Spleen (tissue), 11 donors: ENCODE data around the gene AP3S1. TPM values are rescaled to one million over a fixed set of nuclear protein-coding genes. Genes with fewer than 3 reads are reported as not detected.
A peak's percentile ranks its signal among the peaks of the same experiment; 100 is the strongest.

Source experiments
- DNase-seq: peaks from one replicate; pipeline ENCODE4 v3.0.0-alpha.2; 2020
- H3K27ac ChIP-seq, 8 donors: fragments of 200-600 bp; sonication (generic) in 7 of 8; 1 replicate in 4 of 8; 2 replicates in 4 of 8; pipeline versions ENCODE4 v1.5.0 to v1.8.0; 2016 to 2021; ENCODE audit warnings: inconsistent platforms in 4 of 8, mild to moderate bottlenecking in 4 of 8, moderate library complexity in 1 of 8
- H3K27me3 ChIP-seq, 7 donors: fragments of 200-600 bp; sonication (generic) in 6 of 7; replicated peaks in 1 of 7; 1 replicate in 4 of 7; 2 replicates in 3 of 7; pipeline versions ENCODE4 v1.5.0 to v1.8.0; 2016 to 2021; ENCODE audit warnings: inconsistent platforms in 3 of 7, mild to moderate bottlenecking in 1 of 7
- H3K36me3 ChIP-seq, 6 donors: fragments of 200-600 bp; sonication (generic) in 5 of 6; 1 replicate in 4 of 6; 2 replicates in 2 of 6; pipeline versions ENCODE4 v1.5.0 to v1.8.0; 2016 to 2021; ENCODE audit warnings: inconsistent platforms in 2 of 6
- H3K4me1 ChIP-seq, 6 donors: fragments of 200-600 bp; sonication (generic) in 5 of 6; 1 replicate in 3 of 6; 2 replicates in 3 of 6; pipeline versions ENCODE4 v1.5.0 to v1.8.0; 2016 to 2021; ENCODE audit warnings: inconsistent platforms in 3 of 6
- H3K4me3 ChIP-seq, 8 donors: fragments of 200-600 bp; sonication (generic) in 7 of 8; 1 replicate in 4 of 8; 2 replicates in 4 of 8; pipeline versions ENCODE4 v1.5.0 to v1.8.0; 2016 to 2021; ENCODE audit warnings: inconsistent platforms in 4 of 8, mild to moderate bottlenecking in 4 of 8, moderate library complexity in 2 of 8
- H3K9me3 ChIP-seq, 8 donors: fragments of 200-600 bp; sonication (generic) in 7 of 8; 1 replicate in 4 of 8; 2 replicates in 4 of 8; pipeline versions ENCODE4 v1.5.0 to v1.8.0; 2016 to 2021; ENCODE audit warnings: inconsistent platforms in 4 of 8
- POLR2A ChIP-seq, 3 donors: fragments of 450-650 bp; IDR thresholded peaks; one replicate each; pipeline ENCODE4 v1.5.1; 2017; ENCODE audit warnings: antibody characterized with exemption in 3 of 3, mild to moderate bottlenecking in 1 of 3
- POLR2AphosphoS5 ChIP-seq, 3 donors: sonication (generic); formaldehyde crosslinking; IDR thresholded peaks; one replicate each; pipeline ENCODE4 v1.5.1; 2017; ENCODE audit warnings: antibody characterized with exemption in 3 of 3
- WGBS, 5 donors: extraction: QIAGEN DNeasy Blood & Tissue Kit in 3 of 5; methylation state at CpG; one replicate each; pipeline versions ENCODE4 v1.1.5 to v1.1.7; 2013 to 2018; 5-methylcytosine and 5-hydroxymethylcytosine counted together
- intact Hi-C: fragments of 100-400 bp; cut with DNase I; formaldehyde crosslinking; loops from one replicate; pipeline ENCODE4 v1.15.0; 2023; ENCODE audit warnings: low total_unique reads
- polyA plus RNA-seq, 3 donors: library from polyadenylated mRNA; stranded (reverse); fragments of 200-250 nt; gene quantifications; one replicate each; pipeline ENCODE4 v1.2.1, GENCODE V29; 2013
- total RNA-seq, 7 donors: library from RNA; depleted of rRNA in 3 of 7; stranded (reverse); fragments of >200 nt in 3 of 7; fragmentation: NEBNext Ultra II Directional in 4 of 7; extraction: Animal tissue kit (Norgen Biotek cat#: 25700) in 4 of 7; gene quantifications; one replicate each; pipeline versions ENCODE4 v1.1.0 to v1.2.1, GENCODE V29; 2016 to 2021
- TF ChIP-seq, protein P1 (sequence below), 11 experiments: fragments of 200-600 bp in 7 of 11; fragments of 450-650 bp in 4 of 11; sonication (generic) in 4 of 11; IDR thresholded peaks in 8 of 11; conservative IDR thresholded peaks in 3 of 11; 1 replicate in 7 of 11; 2 replicates in 4 of 11; pipeline versions ENCODE4 v1.4.0 to v1.8.0; 2016 to 2021; ENCODE audit warnings: antibody characterized with exemption in 11 of 11, inconsistent platforms in 4 of 11, mild to moderate bottlenecking in 1 of 11
- donor health status: healthy with polysubstance abuse.
- donor health status: DM: no; HTN: no; CAD: no; lungs with moderate emphysema.
- donor health status: DM: no; HTN: no; CAD: no.
- donor health status: Bipolar disorder and iron deficiency.
- donor health status: healthy.
- donor health status: DM: no; HTN: no; CAD: no.
- donor health status: DM: yes; HTN: yes; CAD: no.

AP3S1 gene
- total and polyA plus RNA-seq, 10 donors: 42.0 to 190 (median 61.7) TPM

DNA sequence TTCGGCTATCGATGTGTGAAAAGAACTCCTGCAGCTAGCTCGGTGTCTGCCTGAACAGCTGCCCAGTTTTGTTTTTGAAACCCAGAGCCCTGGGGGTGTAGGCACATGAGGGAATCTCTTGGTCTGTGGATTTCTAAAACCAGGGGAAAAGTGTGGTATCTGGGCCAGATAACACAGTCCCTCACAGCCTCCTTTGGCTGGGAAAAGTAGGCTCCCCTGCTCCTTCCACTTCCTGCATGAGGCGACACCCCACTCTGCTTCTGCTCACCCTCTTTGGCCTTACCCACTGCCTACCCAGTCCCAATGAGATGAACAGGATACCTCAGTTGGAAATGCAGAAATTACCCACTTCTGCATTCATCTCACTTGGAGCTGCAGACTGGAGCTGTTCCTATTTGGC is 15.8 kb upstream of the AP3S1 start:
- no peak for DNase-seq
- no peak overlapping the region for H3K27ac ChIP-seq
- intact Hi-C loops: no loop called here
- 94 to 99% (median 96%) methylated on average over 4 of the region's 4 CpGs for WGBS, 5 donors
- H3K4me1 ChIP-seq: peaks cover 0 to 2% (median 0%) of the 10 kb centered on the region in 6 donors
- H3K4me3 ChIP-seq: no peak overlapping the region
- TF ChIP-seq POLR2AphosphoS5 (IDR thresholded peaks at IDR 0.05) (peak in 1 of 3 donors; percentile 31), POLR2A (IDR thresholded peaks at IDR 0.05) (no peak)
- peaks cover 0 to 21% (median 6%) of the 10 kb centered on the region in 8 donors for H3K9me3 ChIP-seq
- peaks cover 0 to 5% (median 0%) of the 10 kb centered on the region in 7 donors for H3K27me3 ChIP-seq
- H3K36me3 ChIP-seq: peaks cover 0 to 36% (median 25%) of the 10 kb centered on the region in 6 donors

DNA sequence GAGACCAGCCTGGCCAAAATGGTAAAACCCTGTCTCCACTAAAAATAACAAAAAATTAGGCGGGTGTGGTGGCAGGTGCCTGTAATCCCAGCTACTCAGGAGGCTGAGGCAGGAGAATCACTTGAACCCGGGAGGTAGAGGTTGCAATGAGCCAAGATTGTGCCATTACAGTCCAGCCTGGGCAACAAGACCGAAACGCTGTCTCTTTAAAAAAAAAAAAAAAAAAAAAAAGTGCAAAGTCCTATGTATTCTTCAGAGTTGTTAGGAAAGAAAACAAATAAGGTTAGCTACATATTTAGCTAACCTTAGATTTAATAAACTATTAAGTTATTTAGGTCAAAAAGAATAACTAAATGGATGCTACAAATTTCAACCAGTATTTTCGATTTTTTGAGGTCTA is 11.8 kb upstream of the AP3S1 start:
- WGBS, 5 donors: 86 to 99% (median 97%) methylated on average over 5 of the region's 5 CpGs
- Histone ChIP-seq H3K27ac (no peak overlapping the region), H3K4me3 (no peak overlapping the region), H3K9me3 (peaks cover 0 to 11% (median 3%) of the 10 kb centered on the region in 8 donors), H3K27me3 (no peaks in the 10 kb centered on the region), H3K4me1 (peaks cover 0 to 8% (median 0%) of the 10 kb centered on the region in 6 donors), H3K36me3 (peaks cover 6 to 76% (median 57%) of the 10 kb centered on the region in 6 donors)
- intact Hi-C loops: loop anchor here (5.0 to 10.0 kb wide), 2 partner anchors 198 to 515 kb away; no protein-coding TSS in a partner anchor
- DNase-seq: no peak
- no peak for TF ChIP-seq POLR2A (IDR thresholded peaks at IDR 0.05)
- TF ChIP-seq, protein P1, sequence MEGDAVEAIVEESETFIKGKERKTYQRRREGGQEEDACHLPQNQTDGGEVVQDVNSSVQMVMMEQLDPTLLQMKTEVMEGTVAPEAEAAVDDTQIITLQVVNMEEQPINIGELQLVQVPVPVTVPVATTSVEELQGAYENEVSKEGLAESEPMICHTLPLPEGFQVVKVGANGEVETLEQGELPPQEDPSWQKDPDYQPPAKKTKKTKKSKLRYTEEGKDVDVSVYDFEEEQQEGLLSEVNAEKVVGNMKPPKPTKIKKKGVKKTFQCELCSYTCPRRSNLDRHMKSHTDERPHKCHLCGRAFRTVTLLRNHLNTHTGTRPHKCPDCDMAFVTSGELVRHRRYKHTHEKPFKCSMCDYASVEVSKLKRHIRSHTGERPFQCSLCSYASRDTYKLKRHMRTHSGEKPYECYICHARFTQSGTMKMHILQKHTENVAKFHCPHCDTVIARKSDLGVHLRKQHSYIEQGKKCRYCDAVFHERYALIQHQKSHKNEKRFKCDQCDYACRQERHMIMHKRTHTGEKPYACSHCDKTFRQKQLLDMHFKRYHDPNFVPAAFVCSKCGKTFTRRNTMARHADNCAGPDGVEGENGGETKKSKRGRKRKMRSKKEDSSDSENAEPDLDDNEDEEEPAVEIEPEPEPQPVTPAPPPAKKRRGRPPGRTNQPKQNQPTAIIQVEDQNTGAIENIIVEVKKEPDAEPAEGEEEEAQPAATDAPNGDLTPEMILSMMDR (IDR thresholded peaks at IDR 0.05 in 8 of 11, conservative IDR thresholded peaks at IDR 0.05 in 3 of 11): no peak

DNA sequence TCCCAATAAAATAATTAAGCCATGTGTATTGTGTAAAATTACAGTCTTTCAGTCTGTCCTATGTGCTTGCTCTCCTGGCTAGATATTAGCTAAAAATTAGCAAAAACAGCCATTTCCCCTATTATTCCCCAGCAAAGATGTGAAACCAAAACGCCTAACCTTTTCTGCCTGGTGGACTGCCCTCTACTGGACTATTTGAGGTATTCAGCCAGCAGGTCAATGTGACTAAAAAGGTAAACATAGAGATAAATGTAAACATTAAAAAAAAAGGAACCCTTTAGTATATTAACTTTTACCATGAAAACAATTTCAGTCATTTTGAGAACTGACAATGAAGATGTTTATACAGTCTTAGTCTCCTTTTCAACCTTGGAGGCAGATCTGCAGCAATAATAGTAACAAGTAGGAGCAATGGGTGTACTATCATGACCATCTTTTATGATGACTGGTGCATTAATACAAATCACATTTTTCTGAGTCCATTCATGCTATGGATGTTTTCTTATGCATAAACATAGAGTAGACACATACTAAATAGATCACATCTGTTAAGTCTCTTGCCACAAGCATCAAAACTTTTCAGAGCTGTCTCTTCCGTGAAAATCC is 10.5 kb upstream of the AP3S1 start:
- no peaks in the 10 kb centered on the region for H3K27me3 ChIP-seq
- H3K9me3 ChIP-seq: no peaks in the 10 kb centered on the region
- H3K4me3 ChIP-seq: no peak overlapping the region
- H3K36me3 ChIP-seq: peaks cover 6 to 90% (median 70%) of the 10 kb centered on the region in 6 donors
- TF ChIP-seq, protein P1 (IDR thresholded peaks at IDR 0.05 in 8 of 11, conservative IDR thresholded peaks at IDR 0.05 in 3 of 11): peak; percentile 37 to 79 (median 67)
- no peak for TF ChIP-seq POLR2AphosphoS5 (IDR thresholded peaks at IDR 0.05)
- TF ChIP-seq POLR2A (IDR thresholded peaks at IDR 0.05): no peak
- H3K27ac ChIP-seq: no peak overlapping the region
- DNase-seq: no peak
- intact Hi-C loops: loop anchor here (5.0 to 10.0 kb wide), 2 partner anchors 199 to 516 kb away; no protein-coding TSS in a partner anchor
- WGBS, 5 donors: 46 to 54% (median 52%) methylated on average over 2 of the region's 2 CpGs
- peaks cover 0 to 14% (median under 1%) of the 10 kb centered on the region in 6 donors for H3K4me1 ChIP-seq

DNA sequence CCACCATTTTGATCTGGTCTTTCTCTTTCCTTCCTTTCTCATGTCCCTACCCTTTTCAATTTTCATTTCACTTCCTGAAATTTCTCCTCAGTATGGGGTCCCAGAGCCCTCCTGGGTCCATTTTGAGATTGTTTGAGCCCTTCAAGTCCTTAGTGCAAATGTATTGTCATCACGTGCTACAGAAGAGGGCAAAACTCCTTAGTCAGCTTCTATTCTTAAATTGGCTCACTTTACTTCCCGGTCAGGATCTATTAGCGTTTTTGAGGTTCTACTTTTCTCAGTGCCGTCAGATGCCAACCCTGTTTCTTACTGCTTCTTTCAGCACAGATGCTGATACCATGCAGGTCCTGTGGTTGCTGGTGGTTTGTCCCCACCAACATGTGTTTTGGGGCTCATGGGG is 6.3 kb upstream of the AP3S1 start:
- no peak for DNase-seq
- no peak overlapping the region for H3K4me3 ChIP-seq
- H3K27me3 ChIP-seq: no peaks in the 10 kb centered on the region
- no peaks in the 10 kb centered on the region for H3K9me3 ChIP-seq
- 84 to 95% (median 89%) methylated on average over 4 of the region's 4 CpGs for WGBS, 5 donors
- no peak overlapping the region for H3K27ac ChIP-seq
- peaks cover 6 to 81% (median 62%) of the 10 kb centered on the region in 6 donors for H3K36me3 ChIP-seq
- intact Hi-C loops: loop anchor here (10.0 kb wide), 1 partner anchor 521 kb away; no protein-coding TSS in a partner anchor
- H3K4me1 ChIP-seq: peaks cover 23 to 50% (median 33%) of the 10 kb centered on the region in 6 donors
- no peak for TF ChIP-seq POLR2A (IDR thresholded peaks at IDR 0.05)
- TF ChIP-seq POLR2AphosphoS5 (IDR thresholded peaks at IDR 0.05): no peak
- TF ChIP-seq, protein P1 (IDR thresholded peaks at IDR 0.05 in 8 of 11, conservative IDR thresholded peaks at IDR 0.05 in 3 of 11): no peak
